ENCODE data around the gene FRMD8. TPM values are rescaled to one million over a fixed set of nuclear protein-coding genes. Genes with fewer than 3 reads are reported as not detected.

Gene FRMD8
- total RNA-seq, 1 donor from 2014 or later: 53.3 TPM

GRCh38 chr11:65454696-65455456 is 68.4 kb downstream of the FRMD8 start:
- Histone ChIP-seq H3K4me3 (peak overlapping the region; percentile 50 to 77), H3K36me3 (no peaks in the 10 kb centered on the region), H3K4me1 (peaks cover 32% of the 10 kb centered on the region), H3K9me3 (no peaks in the 10 kb centered on the region), H3K27ac (peak overlapping the region; percentile 95), H3K27me3 (no peaks in the 10 kb centered on the region)
- peak in 1 of 2 donors; percentile 98 for DNase-seq (ENCODE audit: extremely low spot score in 2 of 2)
- TF ChIP-seq, protein P1, sequence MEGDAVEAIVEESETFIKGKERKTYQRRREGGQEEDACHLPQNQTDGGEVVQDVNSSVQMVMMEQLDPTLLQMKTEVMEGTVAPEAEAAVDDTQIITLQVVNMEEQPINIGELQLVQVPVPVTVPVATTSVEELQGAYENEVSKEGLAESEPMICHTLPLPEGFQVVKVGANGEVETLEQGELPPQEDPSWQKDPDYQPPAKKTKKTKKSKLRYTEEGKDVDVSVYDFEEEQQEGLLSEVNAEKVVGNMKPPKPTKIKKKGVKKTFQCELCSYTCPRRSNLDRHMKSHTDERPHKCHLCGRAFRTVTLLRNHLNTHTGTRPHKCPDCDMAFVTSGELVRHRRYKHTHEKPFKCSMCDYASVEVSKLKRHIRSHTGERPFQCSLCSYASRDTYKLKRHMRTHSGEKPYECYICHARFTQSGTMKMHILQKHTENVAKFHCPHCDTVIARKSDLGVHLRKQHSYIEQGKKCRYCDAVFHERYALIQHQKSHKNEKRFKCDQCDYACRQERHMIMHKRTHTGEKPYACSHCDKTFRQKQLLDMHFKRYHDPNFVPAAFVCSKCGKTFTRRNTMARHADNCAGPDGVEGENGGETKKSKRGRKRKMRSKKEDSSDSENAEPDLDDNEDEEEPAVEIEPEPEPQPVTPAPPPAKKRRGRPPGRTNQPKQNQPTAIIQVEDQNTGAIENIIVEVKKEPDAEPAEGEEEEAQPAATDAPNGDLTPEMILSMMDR (IDR thresholded peaks at IDR 0.05): no peak
- peak; percentile 78 to 89 for TF ChIP-seq POLR2A (IDR thresholded peaks at IDR 0.05)
- peak; percentile 91 to 97 for TF ChIP-seq POLR2AphosphoS5 (IDR thresholded peaks at IDR 0.05; ENCODE audit: insufficient read depth in 1 of 2, low read depth in 1 of 2)
- intact Hi-C loops (cut with DNase I): no loop called here

DNA sequence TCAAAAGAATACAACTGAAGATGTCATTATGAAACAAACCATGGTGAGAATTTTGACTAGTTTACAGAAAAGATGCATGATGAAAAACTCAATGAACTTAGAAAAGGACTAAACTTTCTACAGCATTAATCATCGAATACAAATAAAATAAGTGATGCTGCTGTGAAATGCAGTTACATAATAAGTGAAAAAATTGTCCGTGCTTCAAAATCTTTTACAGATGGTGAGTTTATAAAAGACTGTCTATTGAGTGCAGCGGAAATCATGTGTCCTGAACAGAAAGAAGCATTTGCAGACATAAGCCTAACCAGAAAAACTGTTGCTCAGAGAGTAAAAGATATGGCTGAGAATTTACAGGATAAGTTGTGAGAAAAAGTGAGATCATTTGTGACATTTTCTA is 70.0 kb downstream of the FRMD8 start:
- TF ChIP-seq, protein P1 (IDR thresholded peaks at IDR 0.05): no peak
- TF ChIP-seq POLR2AphosphoS5 (IDR thresholded peaks at IDR 0.05; ENCODE audit: insufficient read depth in 1 of 2, low read depth in 1 of 2) (no peak), POLR2A (IDR thresholded peaks at IDR 0.05) (no peak)

GRCh38 chr11:65459552-65459951 is 73.1 kb downstream of the FRMD8 start:
- Histone ChIP-seq H3K4me1 (peaks cover 17% of the 10 kb centered on the region), H3K4me3 (no peak overlapping the region), H3K27ac (no peak overlapping the region), H3K27me3 (no peaks in the 10 kb centered on the region), H3K9me3 (no peaks in the 10 kb centered on the region), H3K36me3 (no peaks in the 10 kb centered on the region)
- no peak for DNase-seq (ENCODE audit: extremely low spot score in 2 of 2)
- TF ChIP-seq POLR2A (IDR thresholded peaks at IDR 0.05) (no peak), POLR2AphosphoS5 (IDR thresholded peaks at IDR 0.05; ENCODE audit: insufficient read depth in 1 of 2, low read depth in 1 of 2) (no peak)
- TF ChIP-seq, protein P1 (IDR thresholded peaks at IDR 0.05): no peak
- intact Hi-C loops (cut with DNase I): no loop called here

More for the DNA sequence above, 70.0 kb downstream of the FRMD8 start:
- DNase-seq (ENCODE audit: extremely low spot score in 2 of 2): no peak
- no peak overlapping the region for H3K27ac ChIP-seq
- no peak overlapping the region for H3K4me3 ChIP-seq
- peaks cover 32% of the 10 kb centered on the region for H3K4me1 ChIP-seq
- H3K36me3 ChIP-seq: no peaks in the 10 kb centered on the region
- no peaks in the 10 kb centered on the region for H3K9me3 ChIP-seq
- no peaks in the 10 kb centered on the region for H3K27me3 ChIP-seq
- intact Hi-C loops (cut with DNase I): no loop called here

MicroRNAs within 50 kb of the gene (microRNA counts, 767-probe panel; counts per million panel counts)
- microRNA hsa-miR-612: 238 to 261 counts per million in 2 donors

Small RNA genes lying within 50 kb of the gene (small RNA-seq; reads per million reads assigned to genes)
- gene RF01684: not detected

Other genes starting within 250 kb of the FRMD8 start
- not detected for gene SPDYC, start 216.4 kb upstream of the FRMD8 start, total RNA-seq
- gene CAPN1, start 204.7 kb upstream of the FRMD8 start, total RNA-seq: 302 TPM
- gene POLA2, start 124.7 kb upstream of the FRMD8 start, total RNA-seq: 9.6 TPM
- gene CDC42EP2, start 71.8 kb upstream of the FRMD8 start, total RNA-seq: 27.7 TPM
- gene DPF2, start 52.8 kb upstream of the FRMD8 start, total RNA-seq: 33.1 TPM
- gene TIGD3, start 31.9 kb upstream of the FRMD8 start, total RNA-seq: not detected
- 2.2 TPM for gene SLC25A45, start 4.0 kb upstream of the FRMD8 start, total RNA-seq
- gene NEAT1, start 36.2 kb downstream of the FRMD8 start, total RNA-seq: 857 TPM
- 16,459 TPM for gene MALAT1, start 112.4 kb downstream of the FRMD8 start, total RNA-seq
- gene SCYL1, start 138.4 kb downstream of the FRMD8 start, total RNA-seq: 77.3 TPM
- 246 TPM for gene LTBP3, start 171.7 kb downstream of the FRMD8 start, total RNA-seq
- gene ZNRD2, start 183.8 kb downstream of the FRMD8 start, total RNA-seq: 68.5 TPM
- gene FAM89B, start 185.9 kb downstream of the FRMD8 start, total RNA-seq: 62.4 TPM
- 123 TPM for gene EHBP1L1, start 189.4 kb downstream of the FRMD8 start, total RNA-seq
- 12.0 TPM for gene KCNK7, start 209.2 kb downstream of the FRMD8 start, total RNA-seq
- gene MAP3K11, start 227.6 kb downstream of the FRMD8 start, total RNA-seq: 38.1 TPM
- 24.8 TPM for gene PCNX3, start 229.1 kb downstream of the FRMD8 start, total RNA-seq